ENCODE measurements around the gene ARF3.

Gene ARF3

GRCh38 chr12:48929551-48929950, 27.7 kb downstream of the ARF3 start:
- no peak for TF ChIP-seq CTCF (IDR thresholded peaks at IDR 0.05; ENCODE audit: low read depth, low read length)
- no peaks in the 10 kb centered on the region for H3K27me3 ChIP-seq
- DNase-seq, result no peak
- no peaks in the 10 kb centered on the region for H3K4me1 ChIP-seq
- no peak overlapping the region for H3K4me3 ChIP-seq (ENCODE audit: low read depth, low read length)
- peaks cover 34% of the 10 kb centered on the region for H3K36me3 ChIP-seq
- H3K9me3 ChIP-seq, result no peaks in the 10 kb centered on the region

GRCh38 chr12:48927261-48927660, 30.0 kb downstream of the ARF3 start:
- no peak for DNase-seq
- no peaks in the 10 kb centered on the region for H3K9me3 ChIP-seq
- H3K36me3 ChIP-seq, result peaks cover 14% of the 10 kb centered on the region
- H3K27me3 ChIP-seq, result no peaks in the 10 kb centered on the region
- no peak for TF ChIP-seq CTCF (IDR thresholded peaks at IDR 0.05; ENCODE audit: low read depth, low read length)
- H3K4me3 ChIP-seq (ENCODE audit: low read depth, low read length), result no peak overlapping the region
- no peaks in the 10 kb centered on the region for H3K4me1 ChIP-seq

GRCh38 chr12:48925304-48926011, 31.8 kb downstream of the ARF3 start, which contains the start of gene FKBP11:
Gene FKBP11 (minus strand): TSS chr12:48925492. CDS start chr12:48925428, 64 bp downstream.
- Histone ChIP-seq H3K9me3 (no peaks in the 10 kb centered on the region), H3K36me3 (peaks cover 6% of the 10 kb centered on the region), H3K4me3 (ENCODE audit: low read depth, low read length) (peak within 1 kb of the TSS; percentile 87), H3K27me3 (no peaks in the 10 kb centered on the region), H3K4me1 (no peaks in the 10 kb centered on the region)
- DNase-seq, result peak; percentile 59
- TF ChIP-seq CTCF (IDR thresholded peaks at IDR 0.05; ENCODE audit: low read depth, low read length), result no peak

- Histone ChIP-seq H3K4me1 (no peaks in the 10 kb centered on the region), H3K27me3 (no peaks in the 10 kb centered on the region), H3K36me3 (peaks cover 5% of the 10 kb centered on the region; the same call in 1 of the 2 replicates), H3K4me3 (ENCODE audit: low read depth, low read length) (peak overlapping the region; percentile 87), H3K9me3 (no peaks in the 10 kb centered on the region)
- peak; percentile 72 for TF ChIP-seq CTCF (IDR thresholded peaks at IDR 0.05; ENCODE audit: low read depth, low read length)
- DNase-seq, result peak; percentile 78
These were observed 32.5 kb downstream of the ARF3 start for GRCh38 chr12:48924617-48925303.

GRCh38 chr12:48923117-48923516, 34.2 kb downstream of the ARF3 start:
- TF ChIP-seq CTCF (IDR thresholded peaks at IDR 0.05; ENCODE audit: low read depth, low read length), result no peak

More at GRCh38 chr12:48923117-48923516, 34.2 kb downstream of the ARF3 start:
- Histone ChIP-seq H3K36me3 (no peaks in the 10 kb centered on the region), H3K27me3 (no peaks in the 10 kb centered on the region), H3K9me3 (no peaks in the 10 kb centered on the region), H3K4me3 (ENCODE audit: low read depth, low read length) (no peak overlapping the region), H3K4me1 (no peaks in the 10 kb centered on the region)
- no peak for DNase-seq

All from BE2C (cell line).